ENCODE data around the gene ORAI1.

- no peak for TF ChIP-seq EP300 (IDR thresholded peaks at IDR 0.05)
- no peak for TF ChIP-seq CTCF (IDR thresholded peaks at IDR 0.05)
Measured at GRCh38 chr12:121628536-121628935, 2.2 kb downstream of the ORAI1 start.
